Dedifferentiated amniotic fluid mesenchymal stem cell (primary cell): ENCODE data around the gene PRDM10.

Source experiments
- DNase-seq: peaks from one replicate; pipeline ENCODE4 v3.0.0-alpha.2; 2016; ENCODE audit errors: extremely low spot score

The PRDM10 gene

GRCh38 chr11:129946965-129947364 is 55.7 kb downstream of the PRDM10 start:
- no peak for DNase-seq

GRCh38 chr11:129946256-129946655 is 56.4 kb downstream of the PRDM10 start:
- no peak for DNase-seq

- DNase-seq = no peak
These were observed 57.3 kb downstream of the PRDM10 start for GRCh38 chr11:129945373-129945772.

- DNase-seq = no peak
These were observed 57.9 kb downstream of the PRDM10 start for GRCh38 chr11:129944696-129945095.

GRCh38 chr11:129943036-129943435 is 59.6 kb downstream of the PRDM10 start:
- no peak for DNase-seq

GRCh38 chr11:129939510-129939909 is 63.1 kb downstream of the PRDM10 start:
- no peak for DNase-seq

- DNase-seq = no peak
These were observed 63.9 kb downstream of the PRDM10 start for GRCh38 chr11:129938764-129939163.

- DNase-seq = no peak
These were observed 64.9 kb downstream of the PRDM10 start for GRCh38 chr11:129937592-129938238.

- DNase-seq = no peak
These were observed 66.9 kb downstream of the PRDM10 start for GRCh38 chr11:129935723-129936122.

GRCh38 chr11:129933891-129934290 is 68.7 kb downstream of the PRDM10 start:
- no peak for DNase-seq

- DNase-seq = no peak
These were observed 69.4 kb downstream of the PRDM10 start for GRCh38 chr11:129933262-129933661.

GRCh38 chr11:129932381-129933067 is 70.1 kb downstream of the PRDM10 start:
- DNase-seq = no peak

GRCh38 chr11:129930743-129931142 is 71.9 kb downstream of the PRDM10 start:
- DNase-seq = no peak

GRCh38 chr11:129930296-129930695 is 72.3 kb downstream of the PRDM10 start:
- no peak for DNase-seq

- no peak for DNase-seq
These were observed 72.9 kb downstream of the PRDM10 start for GRCh38 chr11:129929721-129930120.

GRCh38 chr11:129928923-129929692 is 73.5 kb downstream of the PRDM10 start:
- DNase-seq = no peak

- DNase-seq = no peak
These were observed 80.0 kb downstream of the PRDM10 start for GRCh38 chr11:129922674-129923073.

- no peak for DNase-seq
These were observed 84.3 kb downstream of the PRDM10 start for GRCh38 chr11:129918361-129918760.

GRCh38 chr11:129917231-129917630 is 85.4 kb downstream of the PRDM10 start:
- DNase-seq = no peak

- DNase-seq = no peak
These were observed 91.3 kb downstream of the PRDM10 start for GRCh38 chr11:129911298-129911697.

GRCh38 chr11:129910360-129910759 is 92.3 kb downstream of the PRDM10 start:
- DNase-seq = no peak

- no peak for DNase-seq
These were observed 97.2 kb downstream of the PRDM10 start for GRCh38 chr11:129905402-129905801.

GRCh38 chr11:129896062-129896461 is 106.6 kb downstream of the PRDM10 start:
- DNase-seq = no peak
